HepG2 (cell line): ENCODE data around the gene RTRAF. TPM values are rescaled to one million over a fixed set of nuclear protein-coding genes. Genes with fewer than 3 reads are reported as not detected.

Experiments
- JUNB ChIP-seq: sonication (generic); formaldehyde crosslinking; IDR thresholded peaks from 2 replicates; pipeline ENCODE4 v1.8.0; 2022; ENCODE audit warnings: missing genetic modification reagents, mild to moderate bottlenecking, borderline replicate concordance
- PCBP1 ChIP-seq: fragments of 200-400 bp; formaldehyde crosslinking; IDR thresholded peaks from 2 replicates; pipeline ENCODE4 v1.6.1; 2017; ENCODE audit warnings: mild to moderate bottlenecking, low read depth, low read length, borderline replicate concordance
- polyA plus RNA-seq, 8 experiments: library from polyadenylated mRNA; depleted of rRNA in 3 of 8; stranded (reverse) in 7 of 8; unstranded in 1 of 8; fragments of >200 nt; fragmentation: Illumina TruSeq in 4 of 8; extraction: Trizol in 4 of 8; gene quantifications; 2 replicates each; pipeline versions ENCODE4 v1.2.1 to v1.2.3, GENCODE V29; 2011 to 2016; ENCODE audit warnings: low read depth in 4 of 8, missing spikeins in 1 of 8, mixed read lengths in 1 of 8; ENCODE audit not compliant: insufficient read depth in 1 of 8
- total RNA-seq, 5 experiments: library from RNA; depleted of rRNA; stranded (reverse); fragments of >200 nt; fragmentation: Illumina TruSeq; extraction: Trizol; gene quantifications; 2 replicates each; pipeline ENCODE4 v1.2.3, GENCODE V29; 2016; ENCODE audit warnings: low read depth in 1 of 5
- TF ChIP-seq, protein P1 (sequence below): sonication (generic); formaldehyde crosslinking; IDR thresholded peaks from 2 replicates; pipeline ENCODE4 v1.8.1; 2023; ENCODE audit warnings: mild to moderate bottlenecking, inconsistent platforms, moderate library complexity, missing genetic modification reagents, borderline replicate concordance
- TF ChIP-seq, protein P2 (sequence below): sonication (generic); formaldehyde crosslinking; IDR thresholded peaks from 2 replicates; pipeline ENCODE4 v1.5.1; 2020; ENCODE audit warnings: mild to moderate bottlenecking, missing genetic modification reagents, borderline replicate concordance
- TF ChIP-seq, protein P3 (sequence below): sonication (generic); formaldehyde crosslinking; IDR thresholded peaks from 2 replicates; pipeline ENCODE4 v1.4.0; 2020; ENCODE audit warnings: missing genetic modification reagents, borderline replicate concordance
- TF ChIP-seq, protein P4 (sequence below): sonication (generic); formaldehyde crosslinking; IDR thresholded peaks from 2 replicates; pipeline ENCODE4 v1.4.0; 2020; ENCODE audit warnings: missing genetic modification reagents

Gene RTRAF
- total and polyA plus RNA-seq, 2 of the 13 experiments (the other 11 are each of a cell fraction or from before 2014, with no cell fraction given): 137 to 258 TPM

DNA sequence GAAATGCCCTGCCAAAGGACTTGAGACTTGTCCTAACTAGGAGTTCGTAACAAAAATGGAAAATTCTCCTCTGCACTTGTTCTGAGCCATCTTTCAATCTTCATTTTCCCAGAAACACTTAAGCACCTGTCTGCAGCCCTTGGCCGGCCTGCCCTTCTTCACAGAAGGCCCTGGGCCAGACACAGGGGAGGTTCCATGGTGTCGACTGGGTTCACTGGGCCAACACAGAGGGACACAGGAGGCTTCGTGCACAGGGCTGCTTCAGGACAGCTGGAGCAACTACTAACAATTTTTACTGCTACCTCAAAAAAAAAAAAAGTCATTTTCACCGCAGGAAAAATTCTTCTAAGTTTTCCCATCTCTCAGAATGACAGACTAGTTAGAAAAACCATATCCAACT, 59.9 kb downstream of the RTRAF start (continued):
- TF ChIP-seq, protein P1, sequence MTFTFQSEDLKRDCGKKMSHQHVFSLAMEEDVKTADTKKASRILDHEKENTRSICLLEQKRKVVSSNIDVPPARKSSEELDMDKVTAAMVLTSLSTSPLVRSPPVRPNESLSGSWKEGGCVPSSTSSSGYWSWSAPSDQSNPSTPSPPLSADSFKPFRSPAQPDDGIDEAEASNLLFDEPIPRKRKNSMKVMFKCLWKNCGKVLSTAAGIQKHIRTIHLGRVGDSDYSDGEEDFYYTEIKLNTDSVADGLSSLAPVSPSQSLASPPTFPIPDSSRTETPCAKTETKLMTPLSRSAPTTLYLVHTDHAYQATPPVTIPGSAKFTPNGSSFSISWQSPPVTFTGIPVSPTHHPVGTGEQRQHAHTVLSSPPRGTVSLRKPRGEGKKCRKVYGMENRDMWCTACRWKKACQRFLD (CRISPR knock-in tag): no peak
- TF ChIP-seq JUNB (CRISPR knock-in tag) (no peak), PCBP1 (no peak)
- TF ChIP-seq, protein P2, sequence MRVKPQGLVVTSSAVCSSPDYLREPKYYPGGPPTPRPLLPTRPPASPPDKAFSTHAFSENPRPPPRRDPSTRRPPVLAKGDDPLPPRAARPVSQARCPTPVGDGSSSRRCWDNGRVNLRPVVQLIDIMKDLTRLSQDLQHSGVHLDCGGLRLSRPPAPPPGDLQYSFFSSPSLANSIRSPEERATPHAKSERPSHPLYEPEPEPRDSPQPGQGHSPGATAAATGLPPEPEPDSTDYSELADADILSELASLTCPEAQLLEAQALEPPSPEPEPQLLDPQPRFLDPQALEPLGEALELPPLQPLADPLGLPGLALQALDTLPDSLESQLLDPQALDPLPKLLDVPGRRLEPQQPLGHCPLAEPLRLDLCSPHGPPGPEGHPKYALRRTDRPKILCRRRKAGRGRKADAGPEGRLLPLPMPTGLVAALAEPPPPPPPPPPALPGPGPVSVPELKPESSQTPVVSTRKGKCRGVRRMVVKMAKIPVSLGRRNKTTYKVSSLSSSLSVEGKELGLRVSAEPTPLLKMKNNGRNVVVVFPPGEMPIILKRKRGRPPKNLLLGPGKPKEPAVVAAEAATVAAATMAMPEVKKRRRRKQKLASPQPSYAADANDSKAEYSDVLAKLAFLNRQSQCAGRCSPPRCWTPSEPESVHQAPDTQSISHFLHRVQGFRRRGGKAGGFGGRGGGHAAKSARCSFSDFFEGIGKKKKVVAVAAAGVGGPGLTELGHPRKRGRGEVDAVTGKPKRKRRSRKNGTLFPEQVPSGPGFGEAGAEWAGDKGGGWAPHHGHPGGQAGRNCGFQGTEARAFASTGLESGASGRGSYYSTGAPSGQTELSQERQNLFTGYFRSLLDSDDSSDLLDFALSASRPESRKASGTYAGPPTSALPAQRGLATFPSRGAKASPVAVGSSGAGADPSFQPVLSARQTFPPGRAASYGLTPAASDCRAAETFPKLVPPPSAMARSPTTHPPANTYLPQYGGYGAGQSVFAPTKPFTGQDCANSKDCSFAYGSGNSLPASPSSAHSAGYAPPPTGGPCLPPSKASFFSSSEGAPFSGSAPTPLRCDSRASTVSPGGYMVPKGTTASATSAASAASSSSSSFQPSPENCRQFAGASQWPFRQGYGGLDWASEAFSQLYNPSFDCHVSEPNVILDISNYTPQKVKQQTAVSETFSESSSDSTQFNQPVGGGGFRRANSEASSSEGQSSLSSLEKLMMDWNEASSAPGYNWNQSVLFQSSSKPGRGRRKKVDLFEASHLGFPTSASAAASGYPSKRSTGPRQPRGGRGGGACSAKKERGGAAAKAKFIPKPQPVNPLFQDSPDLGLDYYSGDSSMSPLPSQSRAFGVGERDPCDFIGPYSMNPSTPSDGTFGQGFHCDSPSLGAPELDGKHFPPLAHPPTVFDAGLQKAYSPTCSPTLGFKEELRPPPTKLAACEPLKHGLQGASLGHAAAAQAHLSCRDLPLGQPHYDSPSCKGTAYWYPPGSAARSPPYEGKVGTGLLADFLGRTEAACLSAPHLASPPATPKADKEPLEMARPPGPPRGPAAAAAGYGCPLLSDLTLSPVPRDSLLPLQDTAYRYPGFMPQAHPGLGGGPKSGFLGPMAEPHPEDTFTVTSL: no peak
- TF ChIP-seq, protein P3, sequence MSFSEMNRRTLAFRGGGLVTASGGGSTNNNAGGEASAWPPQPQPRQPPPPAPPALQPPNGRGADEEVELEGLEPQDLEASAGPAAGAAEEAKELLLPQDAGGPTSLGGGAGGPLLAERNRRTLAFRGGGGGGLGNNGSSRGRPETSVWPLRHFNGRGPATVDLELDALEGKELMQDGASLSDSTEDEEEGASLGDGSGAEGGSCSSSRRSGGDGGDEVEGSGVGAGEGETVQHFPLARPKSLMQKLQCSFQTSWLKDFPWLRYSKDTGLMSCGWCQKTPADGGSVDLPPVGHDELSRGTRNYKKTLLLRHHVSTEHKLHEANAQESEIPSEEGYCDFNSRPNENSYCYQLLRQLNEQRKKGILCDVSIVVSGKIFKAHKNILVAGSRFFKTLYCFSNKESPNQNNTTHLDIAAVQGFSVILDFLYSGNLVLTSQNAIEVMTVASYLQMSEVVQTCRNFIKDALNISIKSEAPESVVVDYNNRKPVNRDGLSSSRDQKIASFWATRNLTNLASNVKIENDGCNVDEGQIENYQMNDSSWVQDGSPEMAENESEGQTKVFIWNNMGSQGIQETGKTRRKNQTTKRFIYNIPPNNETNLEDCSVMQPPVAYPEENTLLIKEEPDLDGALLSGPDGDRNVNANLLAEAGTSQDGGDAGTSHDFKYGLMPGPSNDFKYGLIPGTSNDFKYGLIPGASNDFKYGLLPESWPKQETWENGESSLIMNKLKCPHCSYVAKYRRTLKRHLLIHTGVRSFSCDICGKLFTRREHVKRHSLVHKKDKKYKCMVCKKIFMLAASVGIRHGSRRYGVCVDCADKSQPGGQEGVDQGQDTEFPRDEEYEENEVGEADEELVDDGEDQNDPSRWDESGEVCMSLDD: no peak
- TF ChIP-seq, protein P4, sequence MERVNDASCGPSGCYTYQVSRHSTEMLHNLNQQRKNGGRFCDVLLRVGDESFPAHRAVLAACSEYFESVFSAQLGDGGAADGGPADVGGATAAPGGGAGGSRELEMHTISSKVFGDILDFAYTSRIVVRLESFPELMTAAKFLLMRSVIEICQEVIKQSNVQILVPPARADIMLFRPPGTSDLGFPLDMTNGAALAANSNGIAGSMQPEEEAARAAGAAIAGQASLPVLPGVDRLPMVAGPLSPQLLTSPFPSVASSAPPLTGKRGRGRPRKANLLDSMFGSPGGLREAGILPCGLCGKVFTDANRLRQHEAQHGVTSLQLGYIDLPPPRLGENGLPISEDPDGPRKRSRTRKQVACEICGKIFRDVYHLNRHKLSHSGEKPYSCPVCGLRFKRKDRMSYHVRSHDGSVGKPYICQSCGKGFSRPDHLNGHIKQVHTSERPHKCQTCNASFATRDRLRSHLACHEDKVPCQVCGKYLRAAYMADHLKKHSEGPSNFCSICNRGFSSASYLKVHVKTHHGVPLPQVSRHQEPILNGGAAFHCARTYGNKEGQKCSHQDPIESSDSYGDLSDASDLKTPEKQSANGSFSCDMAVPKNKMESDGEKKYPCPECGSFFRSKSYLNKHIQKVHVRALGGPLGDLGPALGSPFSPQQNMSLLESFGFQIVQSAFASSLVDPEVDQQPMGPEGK (CRISPR knock-in tag): no peak
